Breast epithelium (tissue), 4 donors: ENCODE results near the gene LDLRAD4. TPM values are rescaled to one million over a fixed set of nuclear protein-coding genes. Genes with fewer than 3 reads are reported as not detected.

Experiments
- DNase-seq, 2 donors: peaks; one replicate each; pipeline ENCODE4 v3.0.0-alpha.2; 2019; ENCODE audit warnings: low spot score in 2 of 2
- H3K27ac ChIP-seq, 2 donors: fragments of 200-600 bp; sonication (generic) in 1 of 2; one replicate each; pipeline ENCODE4 v1.5.1; 2016 to 2019; ENCODE audit warnings: mild to moderate bottlenecking in 1 of 2
- H3K27me3 ChIP-seq, 2 donors: fragments of 200-600 bp; sonication (generic) in 1 of 2; one replicate each; pipeline versions ENCODE4 v1.5.1 to v1.6.0; 2017 to 2019; ENCODE audit warnings: control low read depth in 1 of 2, mild to moderate bottlenecking in 1 of 2
- H3K36me3 ChIP-seq: fragments of 200-600 bp; one replicate; pipeline ENCODE4 v1.5.1; 2019
- H3K4me1 ChIP-seq, 2 donors: fragments of 200-600 bp; sonication (generic); one replicate each; pipeline ENCODE4 v1.5.1; 2016 to 2019; ENCODE audit warnings: control low read depth in 1 of 2
- H3K4me3 ChIP-seq, 3 donors: fragments of 200-600 bp; sonication (generic); 1 replicate in 2 of 3; 2 replicates in 1 of 3; pipeline ENCODE4 v1.5.1; 2016 to 2019; ENCODE audit warnings: mild to moderate bottlenecking in 3 of 3, moderate library complexity in 2 of 3
- H3K9me3 ChIP-seq, 2 donors: fragments of 200-600 bp; sonication (generic) in 1 of 2; one replicate each; pipeline ENCODE4 v1.5.1; 2016 to 2019; ENCODE audit warnings: control low read depth in 1 of 2
- CTCF ChIP-seq, 3 donors: fragments of 450-650 bp; IDR thresholded peaks; one replicate each; pipeline ENCODE4 v1.5.1; 2016 to 2017; ENCODE audit warnings: antibody characterized with exemption in 3 of 3, mild to moderate bottlenecking in 3 of 3, moderate library complexity in 3 of 3
- POLR2A ChIP-seq: fragments of 450-650 bp; IDR thresholded peaks from one replicate; pipeline ENCODE4 v1.6.1; 2016; ENCODE audit warnings: antibody characterized with exemption, mild to moderate bottlenecking, moderate library complexity
- POLR2AphosphoS5 ChIP-seq, 3 donors: sonication (generic); formaldehyde crosslinking; IDR thresholded peaks; one replicate each; pipeline ENCODE4 v1.6.1; 2017; ENCODE audit warnings: antibody characterized with exemption in 3 of 3
- intact Hi-C: fragments of 100-400 bp; cut with DNase I; formaldehyde crosslinking; loops from one replicate; pipeline ENCODE4 v1.15.1; 2023; ENCODE audit warnings: low total_unique reads
- total RNA-seq, 3 donors: library from RNA; depleted of rRNA; stranded (reverse); fragments of >200 nt; gene quantifications; one replicate each; pipeline ENCODE4 v1.1.0, GENCODE V29; 2016

LDLRAD4 gene
- total RNA-seq, 3 donors from 2014 or later = 28.5 to 94.3 (median 42.9) TPM

- Histone ChIP-seq H3K4me3 (no peak overlapping the region), H3K27ac (no peak overlapping the region), H3K36me3 (no peaks in the 10 kb centered on the region), H3K27me3 (no peaks in the 10 kb centered on the region), H3K9me3 (no peaks in the 10 kb centered on the region), H3K4me1 (peaks cover 0 to 14% of the 10 kb centered on the region in 2 donors)
- intact Hi-C loops = loop anchor here (10.0 kb wide), 1 partner anchor 1824 kb away; no protein-coding TSS in a partner anchor
- no peak for DNase-seq
- TF ChIP-seq CTCF (IDR thresholded peaks at IDR 0.05) (no peak), POLR2A (no peak), POLR2AphosphoS5 (IDR thresholded peaks at IDR 0.05) (no peak)
Measured at GRCh38 chr18:13258921-13259320, 40.4 kb downstream of the LDLRAD4 start.

GRCh38 chr18:13259701-13260100, 41.1 kb downstream of the LDLRAD4 start:
- Histone ChIP-seq H3K4me3 (no peak overlapping the region), H3K27me3 (no peaks in the 10 kb centered on the region), H3K27ac (peak overlapping the region; percentile 84 to 85), H3K4me1 (peaks cover 0 to 11% of the 10 kb centered on the region in 2 donors), H3K9me3 (no peaks in the 10 kb centered on the region), H3K36me3 (no peaks in the 10 kb centered on the region)
- intact Hi-C loops = loop anchor here (10.0 kb wide), 1 partner anchor 1825 kb away; no protein-coding TSS in a partner anchor
- no peak for DNase-seq
- no peak for TF ChIP-seq POLR2AphosphoS5 (IDR thresholded peaks at IDR 0.05)
- TF ChIP-seq POLR2A = no peak
- TF ChIP-seq CTCF (IDR thresholded peaks at IDR 0.05) = no peak

- H3K4me3 ChIP-seq = peak overlapping the region in 1 of 3 donors; percentile 13
- no peak for TF ChIP-seq POLR2A
- TF ChIP-seq CTCF (IDR thresholded peaks at IDR 0.05) = no peak
- no peak for TF ChIP-seq POLR2AphosphoS5 (IDR thresholded peaks at IDR 0.05)
- no peaks in the 10 kb centered on the region for H3K9me3 ChIP-seq
- DNase-seq = no peak
- H3K27me3 ChIP-seq = no peaks in the 10 kb centered on the region
- H3K27ac ChIP-seq = peak overlapping the region; percentile 84 to 85
- H3K36me3 ChIP-seq = no peaks in the 10 kb centered on the region
- H3K4me1 ChIP-seq = peaks cover 0 to 17% of the 10 kb centered on the region in 2 donors
- intact Hi-C loops = no loop called here
Measured at GRCh38 chr18:13260197-13260934, 41.8 kb downstream of the LDLRAD4 start.

GRCh38 chr18:13260935-13261640, 42.5 kb downstream of the LDLRAD4 start:
- no peaks in the 10 kb centered on the region for H3K27me3 ChIP-seq
- H3K9me3 ChIP-seq = no peaks in the 10 kb centered on the region
- TF ChIP-seq POLR2A = no peak
- no peak for TF ChIP-seq POLR2AphosphoS5 (IDR thresholded peaks at IDR 0.05)
- no peak for TF ChIP-seq CTCF (IDR thresholded peaks at IDR 0.05)
- DNase-seq = no peak
- peak overlapping the region; percentile 84 to 85 for H3K27ac ChIP-seq
- H3K36me3 ChIP-seq = no peaks in the 10 kb centered on the region
- peak overlapping the region in 1 of 3 donors; percentile 13 for H3K4me3 ChIP-seq
- intact Hi-C loops = no loop called here
- H3K4me1 ChIP-seq = peaks cover 1 to 22% of the 10 kb centered on the region in 2 donors
